HL-60/S4 (cell line): ENCODE results near the gene DPH2.

Source experiments
- in situ Hi-C: fragments of 300-500 bp; cut with MboI; formaldehyde crosslinking; loops from 2 replicates; pipeline ENCODE4 v1.14.3; 2022; ENCODE audit warnings: low sequenced_read_pairs

The DPH2 gene

GRCh38 chr1:44021156-44021555 lies 51.3 kb downstream of the DPH2 start:
- in situ Hi-C loops, result no loop called here

- in situ Hi-C loops, result no loop called here
Measured at GRCh38 chr1:44021581-44022321, 51.9 kb downstream of the DPH2 start.
